HepG2 (cell line): Measurements from ENCODE around the gene NCOA6. TPM values are rescaled to one million over a fixed set of nuclear protein-coding genes. Genes with fewer than 3 reads are reported as not detected.

Experiments used
- ATF2 ChIP-seq: sonication (generic); formaldehyde crosslinking; IDR thresholded peaks from 2 replicates; pipeline ENCODE4 v1.4.0; 2020; ENCODE audit warnings: missing genetic modification reagents
- CHD4 ChIP-seq: fragments of 200-600 bp; sonication (generic); IDR thresholded peaks from 2 replicates; pipeline ENCODE4 v1.7.0; 2017; ENCODE audit warnings: mild to moderate bottlenecking, low read length, borderline replicate concordance
- FOXO1 ChIP-seq: sonication (generic); formaldehyde crosslinking; IDR thresholded peaks from 2 replicates; pipeline ENCODE4 v1.4.0; 2020; ENCODE audit warnings: missing genetic modification reagents
- HIVEP1 ChIP-seq: sonication (generic); formaldehyde crosslinking; IDR thresholded peaks from 2 replicates; pipeline ENCODE4 v1.4.0; 2020; ENCODE audit warnings: mild to moderate bottlenecking, missing genetic modification reagents
- HNF4A ChIP-seq: sonication (generic); formaldehyde crosslinking; IDR thresholded peaks from 2 replicates; pipeline ENCODE4 v1.4.0; 2020; ENCODE audit warnings: missing genetic modification reagents
- ISX ChIP-seq: sonication (generic); formaldehyde crosslinking; conservative IDR thresholded peaks from 2 replicates; pipeline ENCODE4 v1.5.0; 2020; ENCODE audit warnings: missing genetic modification reagents
- MTF2 ChIP-seq: sonication (generic); formaldehyde crosslinking; IDR thresholded peaks from 2 replicates; pipeline ENCODE4 v1.5.0; 2020; ENCODE audit warnings: missing genetic modification reagents, borderline replicate concordance
- NR2F2 ChIP-seq: IDR thresholded peaks from 2 replicates; pipeline ENCODE4 v1.6.1; 2012; ENCODE audit warnings: low read depth, inconsistent platforms, borderline replicate concordance
- PRDM15 ChIP-seq: sonication (generic); formaldehyde crosslinking; IDR thresholded peaks from 2 replicates; pipeline ENCODE4 v1.4.0; 2020; ENCODE audit warnings: missing genetic modification reagents
- SMAD9 ChIP-seq: sonication (generic); formaldehyde crosslinking; IDR thresholded peaks from 2 replicates; pipeline ENCODE4 v1.5.1; 2020; ENCODE audit warnings: mild to moderate bottlenecking, missing genetic modification reagents
- ZBTB39 ChIP-seq: sonication (generic); formaldehyde crosslinking; IDR thresholded peaks from 2 replicates; pipeline ENCODE4 v1.5.0; 2020; ENCODE audit warnings: missing genetic modification reagents
- ZFX ChIP-seq: sonication (generic); formaldehyde crosslinking; IDR thresholded peaks from 2 replicates; pipeline ENCODE4 v1.4.0; 2020; ENCODE audit warnings: mild to moderate bottlenecking, low read depth, missing genetic modification reagents, moderate library complexity
- ZMYM2 ChIP-seq: sonication (generic); formaldehyde crosslinking; IDR thresholded peaks from 2 replicates; pipeline ENCODE4 v1.8.0; 2022; ENCODE audit warnings: mild to moderate bottlenecking, missing genetic modification reagents
- ZNF264 ChIP-seq: sonication (generic); formaldehyde crosslinking; IDR thresholded peaks from 2 replicates; pipeline ENCODE4 v1.4.0; 2020; ENCODE audit warnings: missing genetic modification reagents
- ZNF34 ChIP-seq: sonication (generic); formaldehyde crosslinking; IDR thresholded peaks from 2 replicates; pipeline ENCODE4 v1.4.0; 2020; ENCODE audit warnings: mild to moderate bottlenecking, missing genetic modification reagents, borderline replicate concordance
- ZNF570 ChIP-seq: sonication (generic); formaldehyde crosslinking; IDR thresholded peaks from 2 replicates; pipeline ENCODE4 v1.4.0; 2020; ENCODE audit warnings: mild to moderate bottlenecking, missing genetic modification reagents, borderline replicate concordance
- ZNF572 ChIP-seq: sonication (generic); formaldehyde crosslinking; IDR thresholded peaks from 2 replicates; pipeline ENCODE4 v1.5.1; 2020; ENCODE audit warnings: mild to moderate bottlenecking, missing genetic modification reagents
- ZNF670 ChIP-seq: sonication (generic); formaldehyde crosslinking; IDR thresholded peaks from 2 replicates; pipeline ENCODE4 v1.8.0; 2022; ENCODE audit warnings: mild to moderate bottlenecking, missing genetic modification reagents, borderline replicate concordance
- ZNF766 ChIP-seq: sonication (generic); formaldehyde crosslinking; IDR thresholded peaks from 2 replicates; pipeline ENCODE4 v1.5.0; 2020; ENCODE audit warnings: missing genetic modification reagents, borderline replicate concordance
- ZNF768 ChIP-seq: sonication (generic); formaldehyde crosslinking; IDR thresholded peaks from 2 replicates; pipeline ENCODE4 v1.4.0; 2020; ENCODE audit warnings: missing genetic modification reagents
- ZNF83 ChIP-seq: sonication (generic); formaldehyde crosslinking; IDR thresholded peaks from 2 replicates; pipeline ENCODE4 v1.4.0; 2020; ENCODE audit warnings: missing genetic modification reagents, mild to moderate bottlenecking, borderline replicate concordance
- ZSCAN21 ChIP-seq: sonication (generic); formaldehyde crosslinking; IDR thresholded peaks from 2 replicates; pipeline ENCODE4 v1.8.0; 2022; ENCODE audit warnings: mild to moderate bottlenecking, missing genetic modification reagents, moderate library complexity, borderline replicate concordance
- polyA plus RNA-seq, 8 experiments: library from polyadenylated mRNA; depleted of rRNA in 3 of 8; stranded (reverse) in 7 of 8; unstranded in 1 of 8; fragments of >200 nt; fragmentation: Illumina TruSeq in 4 of 8; extraction: Trizol in 4 of 8; gene quantifications; 2 replicates each; pipeline versions ENCODE4 v1.2.1 to v1.2.3, GENCODE V29; 2011 to 2016; ENCODE audit warnings: low read depth in 4 of 8, missing spikeins in 1 of 8, mixed read lengths in 1 of 8; ENCODE audit not compliant: insufficient read depth in 1 of 8
- total RNA-seq, 5 experiments: library from RNA; depleted of rRNA; stranded (reverse); fragments of >200 nt; fragmentation: Illumina TruSeq; extraction: Trizol; gene quantifications; 2 replicates each; pipeline ENCODE4 v1.2.3, GENCODE V29; 2016; ENCODE audit warnings: low read depth in 1 of 5
- TF ChIP-seq, protein P1 (sequence below): sonication (generic); formaldehyde crosslinking; IDR thresholded peaks from 2 replicates; pipeline ENCODE4 v1.5.0; 2020; ENCODE audit warnings: missing genetic modification reagents

NCOA6 gene
- total and polyA plus RNA-seq, 2 of the 13 experiments (the other 11 are each of a cell fraction or from before 2014, with no cell fraction given): 11.2 to 29.3 TPM

DNA sequence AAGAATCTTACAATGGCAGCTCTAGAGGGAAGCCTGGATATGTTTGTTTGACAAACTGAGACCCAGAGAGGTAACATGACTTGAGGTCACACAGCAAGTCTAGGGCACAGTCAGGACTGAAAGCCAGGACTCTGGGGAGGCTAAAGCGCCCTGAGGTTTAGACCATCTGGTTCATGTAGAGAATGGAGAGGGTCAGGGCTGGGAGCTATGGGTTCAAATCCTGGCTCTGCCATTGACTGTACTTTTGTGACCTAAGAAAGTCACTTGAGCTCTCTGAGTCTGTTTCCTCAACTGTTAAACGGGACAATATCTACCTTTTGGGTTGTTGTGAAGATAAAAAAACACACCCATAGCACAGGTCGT is 122.4 kb downstream of the NCOA6 start (continued):
- peak; percentile 72; the same call in 1 of the 2 replicates for TF ChIP-seq ZBTB39
- TF ChIP-seq ZNF264 (CRISPR knock-in tag): peak; percentile 20; the same call in 1 of the 2 replicates
- TF ChIP-seq ZSCAN21 (CRISPR knock-in tag): peak; percentile 28; the same call in 1 of the 2 replicates
- TF ChIP-seq HIVEP1 (CRISPR knock-in tag): 0 out of 2 replicates have a peak, but pooled peaks have one; percentile 4
- TF ChIP-seq ZNF34 (CRISPR knock-in tag): 0 out of 2 replicates have a peak, but pooled peaks have one; percentile 37
- TF ChIP-seq PRDM15: no peak
- peak; percentile 80 for TF ChIP-seq CHD4
- peak; percentile 90; the same call in 1 of the 2 replicates for TF ChIP-seq ZNF572 (CRISPR knock-in tag)
- no peak for TF ChIP-seq FOXO1 (CRISPR knock-in tag)
- TF ChIP-seq MTF2 (CRISPR knock-in tag): 0 out of 2 replicates have a peak, but pooled peaks have one; percentile 12
- TF ChIP-seq SMAD9 (CRISPR knock-in tag): no peak
- peak; percentile 40; the same call in 1 of the 2 replicates for TF ChIP-seq ZNF570 (CRISPR knock-in tag)
- TF ChIP-seq ZNF766 (CRISPR knock-in tag): 0 out of 2 replicates have a peak, but pooled peaks have one; percentile 15
- peak; percentile 18; the same call in 1 of the 2 replicates for TF ChIP-seq ZFX (CRISPR knock-in tag)
- peak; percentile 91; the same call in 1 of the 2 replicates for TF ChIP-seq ZNF768 (CRISPR knock-in tag)
- TF ChIP-seq HNF4A: 0 out of 2 replicates have a peak, but pooled peaks have one; percentile 2
- 0 out of 2 replicates have a peak, but pooled peaks have one; percentile 8 for TF ChIP-seq ISX
- TF ChIP-seq, protein P1, sequence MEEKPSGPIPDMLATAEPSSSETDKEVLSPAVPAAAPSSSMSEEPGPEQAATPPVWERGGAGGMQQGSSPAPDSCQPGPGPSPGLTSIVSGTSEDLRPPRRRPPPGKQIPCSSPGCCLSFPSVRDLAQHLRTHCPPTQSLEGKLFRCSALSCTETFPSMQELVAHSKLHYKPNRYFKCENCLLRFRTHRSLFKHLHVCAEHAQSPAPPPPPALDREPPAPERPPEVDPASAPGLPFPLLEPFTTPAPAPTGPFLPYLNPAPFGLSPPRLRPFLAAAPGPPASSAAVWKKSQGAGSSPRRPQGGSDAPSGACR (CRISPR knock-in tag): peak; percentile 63
- 0 out of 2 replicates have a peak, but pooled peaks have one; percentile 19 for TF ChIP-seq NR2F2
- TF ChIP-seq ZNF670 (CRISPR knock-in tag): no peak
- TF ChIP-seq ZNF83 (CRISPR knock-in tag): 0 out of 2 replicates have a peak, but pooled peaks have one; percentile 36
- peak; percentile 64; the same call in 1 of the 2 replicates for TF ChIP-seq ZMYM2 (CRISPR knock-in tag)
- TF ChIP-seq ATF2 (CRISPR knock-in tag): no peak
